Stomach (tissue), 9 donors: Measurements from ENCODE around the gene ZNF428. TPM values are rescaled to one million over a fixed set of nuclear protein-coding genes. Genes with fewer than 3 reads are reported as not detected.

ENCODE experiments used
- DNase-seq, 2 donors: peaks; one replicate each; pipeline versions ENCODE4 v3.0.0 to v3.0.0-alpha.2; 2013 to 2019
- H3K27ac ChIP-seq, 5 donors: fragments of 200-600 bp in 4 of 5; sonication (generic) in 4 of 5; one replicate each; pipeline ENCODE4 v1.5.1; 2013 to 2019; ENCODE audit warnings: mild to moderate bottlenecking in 1 of 5, moderate library complexity in 1 of 5
- H3K27me3 ChIP-seq, 3 donors: fragments of 200-600 bp; sonication (generic); one replicate each; pipeline ENCODE4 v1.5.1; 2017 to 2019; ENCODE audit warnings: mixed run types in 1 of 3
- H3K36me3 ChIP-seq, 4 donors: fragments of 200-600 bp; sonication (generic); 1 replicate in 3 of 4; 2 replicates in 1 of 4; pipeline ENCODE4 v1.5.1; 2016 to 2019
- H3K4me1 ChIP-seq, 4 donors: fragments of 200-600 bp; sonication (generic); one replicate each; pipeline ENCODE4 v1.5.1; 2016 to 2019
- H3K4me3 ChIP-seq, 4 donors: fragments of 200-600 bp; sonication (generic) in 3 of 4; one replicate each; pipeline ENCODE4 v1.5.1; 2016 to 2019; ENCODE audit warnings: mild to moderate bottlenecking in 1 of 4
- H3K9me3 ChIP-seq, 4 donors: fragments of 200-600 bp; sonication (generic); one replicate each; pipeline ENCODE4 v1.5.1; 2016 to 2019
- CTCF ChIP-seq, 7 experiments: fragments of 450-650 bp in 4 of 7; fragments of 200-600 bp in 3 of 7; sonication (generic) in 3 of 7; IDR thresholded peaks; one replicate each; pipeline ENCODE4 v1.5.1; 2016 to 2019; ENCODE audit warnings: antibody characterized with exemption in 7 of 7, control low read depth in 2 of 7, mild to moderate bottlenecking in 1 of 7
- EP300 ChIP-seq: sonication (generic); formaldehyde crosslinking; IDR thresholded peaks from one replicate; pipeline ENCODE4 v1.6.1; 2017; ENCODE audit warnings: antibody characterized with exemption
- POLR2A ChIP-seq, 4 donors: fragments of 450-650 bp; IDR thresholded peaks; one replicate each; pipeline ENCODE4 v1.6.1; 2016; ENCODE audit warnings: antibody characterized with exemption in 4 of 4, control low read depth in 2 of 4, mild to moderate bottlenecking in 1 of 4, moderate library complexity in 1 of 4
- POLR2AphosphoS5 ChIP-seq, 3 donors: sonication (generic); formaldehyde crosslinking; IDR thresholded peaks; one replicate each; pipeline ENCODE4 v1.6.1; 2016; ENCODE audit warnings: antibody characterized with exemption in 3 of 3
- WGBS, 5 donors: extraction: QIAGEN DNeasy Blood & Tissue Kit in 3 of 5; methylation state at CpG; one replicate each; pipeline versions ENCODE4 v1.1.5 to v1.1.7; 2013 to 2018; 5-methylcytosine and 5-hydroxymethylcytosine counted together
- intact Hi-C: fragments of 100-400 bp; cut with DNase I; formaldehyde crosslinking; loops from one replicate; pipeline ENCODE4 v1.15.1; 2023; ENCODE audit warnings: low total_unique reads
- polyA plus RNA-seq, 3 donors: library from polyadenylated mRNA; stranded (reverse); fragments of 200-250 nt; gene quantifications; one replicate each; pipeline ENCODE4 v1.2.3, GENCODE V29; 2013
- total RNA-seq, 5 donors: library from RNA; depleted of rRNA; stranded (reverse); fragments of >200 nt; gene quantifications; one replicate each; pipeline versions ENCODE4 v1.1.0 to v1.2.3, GENCODE V29; 2014 to 2016
- donor health status: healthy with polysubstance abuse.
- donor health status: Bipolar disorder and iron deficiency.
- donor health status: healthy.

Gene ZNF428
- total and polyA plus RNA-seq, 8 donors = 7.8 to 72.7 (median 25.5) TPM

DNA sequence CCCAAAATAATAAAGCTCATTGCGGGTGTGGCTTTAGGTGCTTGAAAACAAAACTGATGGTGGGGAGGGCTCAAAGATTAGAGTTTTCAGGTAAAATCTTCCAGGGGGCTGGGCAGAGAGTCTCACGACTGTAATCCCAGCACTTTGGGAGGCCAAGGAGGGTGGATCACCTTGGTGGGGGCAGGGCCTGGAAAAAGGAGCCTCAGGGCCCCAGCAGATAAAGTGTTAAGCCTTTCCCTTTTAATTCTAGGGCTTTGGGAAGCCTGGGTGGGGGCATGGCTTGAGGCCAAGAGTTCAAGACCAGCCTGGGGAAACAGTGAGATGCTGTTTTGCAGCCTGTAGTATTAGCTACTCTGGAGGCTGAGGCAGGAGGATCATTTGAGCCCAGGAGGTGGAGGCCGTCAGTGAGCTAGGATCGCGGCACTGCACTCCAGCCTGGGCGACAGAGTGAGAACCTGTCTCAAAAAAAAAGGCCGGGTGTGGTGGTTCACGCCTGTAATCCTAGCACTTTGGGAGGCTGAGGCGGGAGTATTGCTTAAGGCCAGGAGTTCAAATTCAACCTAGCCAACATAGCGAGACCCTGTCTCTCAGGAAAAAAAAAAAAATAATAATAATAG lies 25.2 kb downstream of the ZNF428 start:
- peak overlapping the region; percentile 62 to 74 (median 67) for H3K4me3 ChIP-seq
- WGBS, 5 donors = 83 to 89% (median 86%) methylated on average over 9 to 10 of the region's 10 CpGs
- H3K27ac ChIP-seq = peak overlapping the region in 4 of 5 donors; percentile 95 to 96 (median 96)
- H3K36me3 ChIP-seq = peaks cover 27 to 59% (median 55%) of the 10 kb centered on the region in 4 donors
- intact Hi-C loops = no loop called here
- no peaks in the 10 kb centered on the region for H3K27me3 ChIP-seq
- H3K9me3 ChIP-seq = no peaks in the 10 kb centered on the region
- no peak for TF ChIP-seq EP300
- no peak for TF ChIP-seq CTCF (IDR thresholded peaks at IDR 0.05)
- TF ChIP-seq POLR2AphosphoS5 (IDR thresholded peaks at IDR 0.05) = no peak
- no peak for TF ChIP-seq POLR2A (IDR thresholded peaks at IDR 0.05)
- peaks cover 34 to 63% (median 50%) of the 10 kb centered on the region in 4 donors for H3K4me1 ChIP-seq
- DNase-seq = no peak

- TF ChIP-seq CTCF (IDR thresholded peaks at IDR 0.05) (no peak), POLR2AphosphoS5 (IDR thresholded peaks at IDR 0.05) (no peak), EP300 (no peak), POLR2A (IDR thresholded peaks at IDR 0.05) (no peak)
- no peaks in the 10 kb centered on the region for H3K9me3 ChIP-seq
- H3K36me3 ChIP-seq = peaks cover 20 to 56% (median 48%) of the 10 kb centered on the region in 4 donors
- H3K4me1 ChIP-seq = peaks cover 29 to 57% (median 41%) of the 10 kb centered on the region in 4 donors
- no peak overlapping the region for H3K4me3 ChIP-seq
- no peak for DNase-seq
- intact Hi-C loops = no loop called here
- H3K27me3 ChIP-seq = no peaks in the 10 kb centered on the region
- WGBS, 5 donors = 93 to 96% (median 95%) methylated on average over 35 to 37 of the region's 37 CpGs
- no peak overlapping the region for H3K27ac ChIP-seq
Observed at GRCh38 chr19:43592800-43593350, 26.6 kb downstream of the ZNF428 start.

DNA sequence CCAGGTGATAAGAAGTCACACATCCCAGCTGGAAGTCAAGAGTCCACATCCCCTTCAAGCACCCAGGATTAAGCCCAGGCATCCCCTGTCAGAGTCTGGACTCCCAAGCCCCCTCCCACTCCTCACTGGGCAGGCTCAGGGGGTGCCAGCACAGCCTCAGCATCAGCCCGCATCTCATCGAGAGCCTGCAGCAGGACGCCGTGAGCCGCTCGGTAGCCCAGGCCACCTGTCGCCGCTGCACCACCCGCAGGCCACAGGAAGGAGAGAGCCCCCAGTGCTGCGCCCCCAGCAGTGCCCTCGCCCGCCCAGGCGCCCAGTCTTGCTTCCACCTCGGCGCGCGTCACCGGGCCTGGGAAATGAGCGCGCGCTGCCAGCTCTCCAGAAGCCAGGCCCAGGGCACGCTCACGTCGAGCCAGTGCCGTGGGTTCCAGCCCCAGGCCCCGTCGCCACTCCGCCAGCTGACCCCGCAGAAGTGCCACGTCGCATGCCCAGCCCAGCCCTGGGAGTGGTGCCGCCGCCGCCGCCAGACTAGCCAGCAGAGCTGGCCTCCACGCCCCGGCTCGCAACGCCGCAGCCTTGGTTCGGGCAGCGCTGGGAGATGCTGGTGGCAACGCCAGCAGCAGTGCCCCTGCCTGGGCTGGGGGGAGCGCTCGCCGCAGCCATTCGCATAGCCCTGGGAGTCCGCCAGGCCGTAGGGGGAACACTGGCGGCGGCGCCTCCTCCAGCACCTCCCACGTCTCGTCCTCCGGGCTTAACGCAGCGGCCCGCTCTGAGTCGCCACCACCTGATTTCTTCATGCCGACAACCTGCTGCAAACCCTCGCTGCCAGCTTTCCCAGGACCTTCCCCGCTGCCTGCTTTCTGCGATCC lies 27.3 kb downstream of the ZNF428 start:
- Histone ChIP-seq H3K4me1 (peaks cover 22 to 49% (median 34%) of the 10 kb centered on the region in 4 donors), H3K4me3 (no peak overlapping the region), H3K9me3 (no peaks in the 10 kb centered on the region), H3K36me3 (peaks cover 20 to 56% (median 48%) of the 10 kb centered on the region in 4 donors), H3K27me3 (no peaks in the 10 kb centered on the region), H3K27ac (no peak overlapping the region)
- intact Hi-C loops = no loop called here
- no peak for DNase-seq
- TF ChIP-seq POLR2AphosphoS5 (IDR thresholded peaks at IDR 0.05) = no peak
- WGBS, 5 donors = 93 to 98% (median 96%) methylated on average over 16 to 63 of the region's 63 CpGs

GRCh38 chr19:43589678-43590077 lies 29.8 kb downstream of the ZNF428 start:
- Histone ChIP-seq H3K36me3 (peaks cover 20 to 69% (median 63%) of the 10 kb centered on the region in 4 donors), H3K27ac (no peak overlapping the region), H3K27me3 (no peaks in the 10 kb centered on the region), H3K9me3 (no peaks in the 10 kb centered on the region), H3K4me3 (no peak overlapping the region), H3K4me1 (peaks cover 14 to 34% (median 22%) of the 10 kb centered on the region in 4 donors)
- TF ChIP-seq CTCF (IDR thresholded peaks at IDR 0.05) (no peak), POLR2AphosphoS5 (IDR thresholded peaks at IDR 0.05) (no peak), POLR2A (IDR thresholded peaks at IDR 0.05) (no peak), EP300 (no peak)
- DNase-seq = no peak
- WGBS, 5 donors = 77 to 83% (median 79%) methylated on average over 6 of the region's 6 CpGs
- intact Hi-C loops = no loop called here
